CD4-positive, alpha-beta T cell treated with Interleukin-15 for 1 hour (primary cell): Measurements from ENCODE around the gene OR52I1.

Source experiments
- DNase-seq: peaks from one replicate; pipeline ENCODE4 v3.0.0-alpha.2; 2020

Gene OR52I1, protein sequence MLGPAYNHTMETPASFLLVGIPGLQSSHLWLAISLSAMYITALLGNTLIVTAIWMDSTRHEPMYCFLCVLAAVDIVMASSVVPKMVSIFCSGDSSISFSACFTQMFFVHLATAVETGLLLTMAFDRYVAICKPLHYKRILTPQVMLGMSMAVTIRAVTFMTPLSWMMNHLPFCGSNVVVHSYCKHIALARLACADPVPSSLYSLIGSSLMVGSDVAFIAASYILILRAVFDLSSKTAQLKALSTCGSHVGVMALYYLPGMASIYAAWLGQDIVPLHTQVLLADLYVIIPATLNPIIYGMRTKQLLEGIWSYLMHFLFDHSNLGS

DNA sequence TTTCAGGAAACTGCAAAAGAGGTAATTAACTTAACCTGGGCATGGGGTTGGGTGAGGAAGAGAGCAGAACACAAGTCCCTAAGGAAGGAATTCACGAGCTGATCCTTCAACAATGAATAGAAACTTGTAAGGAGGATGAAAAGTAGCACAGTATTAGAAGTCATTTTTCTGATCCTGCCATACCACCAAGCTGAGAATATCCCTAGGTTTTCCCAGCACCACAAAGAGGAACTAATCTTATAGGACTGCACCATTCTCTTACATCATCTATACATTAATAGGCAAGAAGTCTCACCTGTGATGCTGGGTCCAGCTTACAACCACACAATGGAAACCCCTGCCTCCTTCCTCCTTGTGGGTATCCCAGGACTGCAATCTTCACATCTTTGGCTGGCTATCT lies at the start of gene OR52I1:
OR52I1 (plus strand) TSS at position 301 of the 400 bp plus-strand sequence; CDS start at position 301, 0 bp downstream.
- DNase-seq = no peak

DNA sequence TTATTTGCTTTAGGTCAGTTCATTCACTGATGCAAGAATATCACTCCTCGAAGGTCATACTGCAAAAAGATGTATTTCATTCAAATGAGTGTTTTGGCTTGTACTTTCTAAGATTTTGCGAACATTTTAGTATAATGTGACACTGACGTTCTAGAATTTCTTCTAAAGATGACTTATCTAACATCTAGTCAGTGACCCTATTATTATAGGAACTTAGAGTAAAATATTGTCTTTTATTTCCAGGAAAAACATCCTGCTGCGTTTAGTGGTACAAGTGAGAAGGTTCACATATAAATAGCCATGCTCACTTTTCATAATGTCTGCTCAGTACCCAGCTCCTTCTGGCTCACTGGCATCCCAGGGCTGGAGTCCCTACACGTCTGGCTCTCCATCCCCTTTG lies 48.9 kb upstream of the OR52I1 start, which contains the start of gene OR52M1:
OR52M1 (plus strand) TSS at position 301 of the 400 bp plus-strand sequence; CDS start at position 301, 0 bp downstream.
- DNase-seq = no peak

DNA sequence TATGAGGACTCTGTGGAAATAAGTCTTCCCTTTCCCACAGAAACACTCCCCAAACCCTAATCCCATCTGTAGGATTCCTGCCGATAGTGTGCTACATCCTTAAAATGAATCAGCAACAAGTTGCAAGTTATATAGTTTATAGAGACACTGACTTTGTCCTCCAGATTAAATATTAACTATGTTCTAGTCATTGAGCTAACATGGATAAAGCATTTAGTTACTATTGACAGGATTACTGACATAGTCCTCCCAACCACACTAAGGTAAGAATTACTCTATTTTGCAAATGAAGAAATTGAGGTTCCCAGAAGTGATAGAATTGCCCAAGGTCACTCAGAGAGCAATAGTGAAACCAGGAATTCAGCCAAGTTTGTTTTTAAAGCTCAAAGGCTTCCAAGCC lies 47.0 kb upstream of the OR52I1 start:
- no peak for DNase-seq

DNA sequence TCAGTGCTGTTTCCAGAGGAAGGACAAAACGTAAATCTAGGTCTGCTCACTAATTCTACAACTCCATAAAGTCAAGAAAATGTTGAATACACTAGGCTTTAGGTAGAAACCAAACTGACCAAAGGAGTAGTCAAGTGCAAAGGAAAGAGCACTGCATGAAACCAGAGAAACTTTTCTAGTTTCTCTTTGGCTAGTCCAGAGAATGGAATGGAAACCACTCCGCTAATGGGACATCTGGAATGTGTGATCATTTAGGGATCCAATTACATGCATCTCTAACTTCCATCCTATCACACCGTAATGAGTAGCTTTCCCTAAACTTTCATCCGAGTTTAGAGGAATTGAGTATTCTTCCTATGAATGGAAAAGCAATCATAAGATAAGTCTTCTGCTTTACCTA lies 46.4 kb upstream of the OR52I1 start:
- DNase-seq = no peak

DNA sequence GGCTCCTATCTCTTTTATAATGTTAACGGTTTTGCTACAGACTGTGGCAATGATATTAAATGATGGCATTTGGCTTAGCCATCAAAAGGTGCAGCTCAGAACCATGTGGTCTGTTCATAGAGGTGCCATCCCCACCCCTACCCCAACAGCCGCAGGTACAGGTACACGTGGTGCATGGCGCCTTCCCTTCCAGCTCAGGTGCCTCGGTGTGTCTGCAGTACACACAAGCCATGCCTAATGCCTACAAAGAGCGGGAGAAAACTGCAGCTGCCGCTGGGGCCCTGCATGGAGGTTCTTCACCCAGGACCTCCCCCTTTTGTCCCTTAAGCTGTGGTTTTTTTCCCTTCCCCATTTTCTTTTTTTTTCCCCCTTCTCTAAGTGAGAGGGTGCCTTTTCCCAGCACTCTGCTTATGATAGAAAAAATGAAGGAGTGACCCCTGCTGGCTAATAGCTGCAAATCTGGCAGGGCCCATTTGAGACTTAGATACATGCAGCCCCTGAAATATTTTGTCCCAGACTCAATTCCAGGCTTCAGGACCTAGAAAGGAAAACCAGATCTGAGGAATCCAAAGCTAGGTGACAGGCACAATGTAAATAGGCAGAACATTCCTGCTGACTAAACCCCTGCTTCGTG lies 42.4 kb upstream of the OR52I1 start:
- DNase-seq = no peak

DNA sequence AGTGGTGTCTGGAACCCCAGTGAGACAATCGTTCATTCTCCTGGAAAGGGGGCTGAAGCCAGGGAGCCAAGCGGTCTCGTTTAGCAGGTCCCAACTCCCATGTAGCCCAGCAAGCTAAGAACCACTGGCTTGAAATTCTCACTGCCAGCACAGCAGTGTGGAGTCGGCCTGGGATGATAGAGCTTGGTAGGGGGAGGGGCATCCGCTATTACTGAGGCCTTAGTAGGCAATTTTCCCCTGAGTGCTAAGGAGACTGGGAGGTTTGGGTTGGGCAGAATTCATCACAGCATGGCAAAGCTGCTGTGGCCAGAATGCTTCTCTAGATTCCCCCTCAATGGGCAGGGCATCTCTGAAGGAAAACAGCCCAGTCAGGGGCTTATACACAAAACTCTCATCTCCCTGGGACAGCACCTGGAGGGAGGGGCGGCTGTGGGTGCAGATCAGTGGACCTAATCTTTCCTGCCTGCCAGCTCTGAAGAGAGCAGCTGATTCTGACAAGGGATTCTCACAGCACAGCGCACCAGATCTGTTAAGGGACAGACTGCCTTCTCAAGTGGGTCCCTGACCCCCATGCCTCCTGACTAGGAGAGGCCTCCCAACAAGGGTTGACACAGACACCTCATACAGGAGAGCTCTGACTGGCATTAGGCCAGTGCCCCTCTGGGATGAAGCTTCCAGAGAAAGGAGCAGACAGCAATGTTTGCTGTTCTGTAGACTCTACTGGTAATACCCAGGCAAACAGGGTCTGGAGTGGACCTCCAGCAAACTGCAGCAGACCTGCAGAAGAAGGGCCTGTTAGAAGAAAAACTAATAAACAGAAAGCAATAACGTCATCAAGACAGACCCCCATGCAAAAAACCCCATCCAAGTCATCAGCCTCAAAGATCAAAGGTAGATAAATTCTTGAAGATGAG lies 34.1 kb upstream of the OR52I1 start:
- DNase-seq = no peak

DNA sequence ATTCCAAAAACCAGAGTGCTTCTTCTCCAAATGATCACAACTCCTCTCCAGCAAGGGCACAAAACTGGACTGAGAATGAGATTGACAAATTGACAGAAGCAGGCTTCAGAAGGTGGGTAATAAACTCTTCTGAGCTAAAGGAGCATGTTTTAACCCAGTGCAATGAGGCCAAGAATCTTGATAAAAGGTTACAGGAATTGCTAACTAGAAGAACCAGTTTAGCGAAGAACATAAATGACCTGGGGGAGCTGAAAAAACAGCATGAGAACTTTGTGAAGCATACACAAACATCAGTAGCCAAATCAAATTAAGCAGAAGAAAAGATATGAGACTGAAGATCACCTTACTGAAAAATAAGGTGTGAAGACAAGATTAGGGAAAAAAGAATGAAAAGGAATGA lies 33.4 kb upstream of the OR52I1 start:
- DNase-seq = no peak

DNA sequence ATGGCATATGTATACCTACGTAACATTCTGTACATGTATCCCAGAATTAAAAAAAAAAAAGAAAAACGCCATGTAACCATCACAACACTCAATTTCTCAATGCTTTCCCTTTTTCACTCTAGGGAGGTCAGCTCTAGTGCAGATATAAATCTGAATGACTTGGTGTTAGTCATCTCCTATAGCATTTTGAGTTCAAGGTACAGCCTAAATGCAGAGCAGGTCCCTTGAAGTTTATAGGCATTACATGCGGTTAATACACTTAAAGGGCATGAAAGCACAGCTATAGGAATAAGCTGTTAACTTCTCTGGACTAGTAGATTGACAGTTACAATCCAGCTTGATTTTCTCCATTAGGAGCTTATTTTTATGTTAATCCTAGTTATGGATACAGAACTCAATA lies 28.5 kb upstream of the OR52I1 start:
- no peak for DNase-seq

DNA sequence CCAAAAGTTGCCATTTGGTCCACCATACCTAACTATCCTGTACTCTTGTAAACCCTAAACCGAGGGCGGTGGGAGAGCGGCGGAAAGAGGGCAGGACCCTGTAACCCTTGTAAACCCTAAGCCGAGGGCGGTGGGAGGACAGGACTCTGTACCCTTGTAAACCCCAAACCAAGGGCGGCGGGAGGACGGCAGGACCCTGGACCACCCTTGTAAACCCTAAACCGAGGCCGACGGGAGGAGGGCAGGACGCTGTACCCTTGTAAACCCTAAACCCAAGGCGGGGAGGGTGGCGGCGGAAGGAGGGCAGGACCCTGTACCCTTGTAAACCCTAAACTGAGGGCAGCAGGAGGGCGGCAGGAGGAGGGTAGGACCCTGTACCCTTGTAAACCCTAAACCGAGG lies 24.8 kb upstream of the OR52I1 start:
- DNase-seq = no peak

DNA sequence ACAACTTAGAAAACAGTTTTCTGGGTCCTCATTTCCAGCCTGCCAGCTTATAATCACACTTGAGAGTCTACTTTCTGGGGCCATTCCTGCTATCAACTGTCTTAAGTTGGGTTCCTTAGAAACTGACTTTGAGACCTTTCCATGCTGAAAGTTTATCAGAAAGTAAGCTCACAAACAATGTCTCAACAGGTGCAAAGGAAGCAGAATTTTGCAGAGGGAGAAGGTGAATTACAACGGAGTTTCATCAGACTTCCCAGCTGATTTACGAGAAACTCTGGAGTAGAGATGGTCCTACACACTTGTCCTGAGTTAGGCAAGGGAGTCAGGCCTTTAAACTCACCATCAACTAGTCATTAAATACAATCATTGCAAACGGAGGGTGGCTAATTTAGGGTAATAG lies 17.0 kb upstream of the OR52I1 start:
- no peak for DNase-seq

DNA sequence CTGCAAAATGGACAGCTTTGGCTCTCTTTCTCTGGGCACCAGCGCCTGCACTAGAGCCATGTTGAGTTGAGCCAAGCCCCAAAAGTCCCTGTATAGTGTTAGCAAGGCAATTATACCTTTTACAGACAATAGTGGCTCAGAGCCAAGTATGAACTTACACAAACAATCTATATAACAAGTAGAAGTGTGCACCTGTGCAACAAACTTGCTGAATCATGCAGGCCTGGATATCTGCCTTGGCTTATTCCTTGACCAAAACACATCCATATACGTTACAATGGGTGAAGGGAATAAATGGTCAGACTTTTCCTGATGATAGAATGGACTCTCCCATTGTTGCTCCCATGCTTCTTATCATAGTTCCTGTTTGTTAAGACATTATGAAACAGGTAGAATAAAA lies 16.1 kb upstream of the OR52I1 start:
- no peak for DNase-seq

DNA sequence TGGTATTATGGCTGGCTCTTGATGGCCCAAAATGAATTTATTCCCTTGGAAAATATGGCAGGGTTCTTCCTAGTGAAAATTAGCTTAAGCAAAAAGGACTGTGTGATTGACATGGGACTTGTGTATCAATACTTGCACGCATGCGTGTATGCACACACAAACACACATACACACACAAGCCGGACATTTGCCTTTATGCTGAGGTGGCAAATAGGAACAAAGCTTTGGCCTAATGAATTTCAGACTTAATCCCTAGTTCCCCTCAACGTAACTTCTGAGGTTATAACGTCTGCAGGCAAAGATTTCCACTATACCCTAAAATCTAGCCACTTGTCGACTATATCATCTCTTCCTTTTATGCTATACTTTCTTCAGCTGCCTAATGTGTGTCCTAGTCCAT lies 15.2 kb upstream of the OR52I1 start:
- no peak for DNase-seq

DNA sequence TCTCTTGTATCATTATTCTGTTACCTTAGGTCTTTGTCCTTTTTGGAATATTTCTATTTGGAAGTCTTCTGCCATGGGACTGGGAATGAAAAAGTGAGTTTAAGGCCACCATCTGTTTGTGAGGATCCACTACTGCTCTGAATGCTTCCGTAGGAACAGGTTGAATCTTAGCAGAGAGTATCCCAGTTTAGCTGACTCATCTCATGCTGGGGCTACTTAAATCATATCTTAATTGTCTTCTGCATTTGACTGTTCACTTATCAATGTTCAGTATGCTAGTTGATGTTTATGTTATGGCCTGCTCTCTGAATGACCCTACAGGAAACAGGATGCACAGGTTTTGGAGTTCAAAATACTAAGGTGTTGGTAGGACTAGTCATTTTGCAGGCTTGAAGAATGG lies 13.7 kb upstream of the OR52I1 start:
- DNase-seq = no peak

DNA sequence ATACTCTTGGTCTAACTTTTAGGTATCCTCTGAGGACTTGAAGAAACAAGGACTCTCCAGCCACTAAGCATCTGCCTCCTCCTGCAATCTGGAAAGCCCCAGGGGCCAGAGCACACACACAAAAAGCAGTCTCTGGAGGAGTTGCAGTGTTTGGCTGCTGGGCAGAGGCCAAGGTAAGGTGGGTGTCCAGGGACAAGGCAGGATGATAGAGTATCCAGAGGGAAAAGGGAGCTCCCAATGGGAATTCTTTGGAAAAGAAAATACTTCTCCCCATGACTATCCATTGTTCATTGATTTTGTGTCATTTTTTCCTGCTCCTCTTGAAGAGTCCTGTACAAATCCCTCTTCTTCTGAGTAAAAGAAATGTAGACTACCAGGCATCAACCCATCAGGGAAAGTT lies 12.4 kb upstream of the OR52I1 start, which contains the start of gene OR52I2:
OR52I2 (plus strand) TSS at position 301 of the 400 bp plus-strand sequence.
- DNase-seq = no peak

DNA sequence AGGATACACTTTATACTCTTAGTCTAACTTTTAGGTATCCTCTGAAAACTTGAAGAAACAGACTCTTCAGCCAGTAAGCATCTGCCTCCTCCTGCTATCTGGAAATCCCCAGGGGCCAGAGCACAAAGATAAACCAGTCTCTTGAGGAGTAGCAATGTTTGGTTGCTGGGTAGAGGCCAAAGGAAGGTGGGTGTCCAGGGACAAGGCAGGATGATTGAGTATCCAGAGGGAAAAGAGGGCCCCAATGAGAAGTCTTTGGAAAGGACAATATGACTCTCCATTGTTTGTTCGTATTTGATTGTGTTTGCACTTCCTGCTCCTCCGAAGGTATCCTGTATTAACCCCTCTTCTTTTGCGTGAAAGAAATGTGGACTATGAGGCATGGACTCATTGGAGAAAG lies 4.8 kb upstream of the OR52I1 start:
- DNase-seq = no peak

DNA sequence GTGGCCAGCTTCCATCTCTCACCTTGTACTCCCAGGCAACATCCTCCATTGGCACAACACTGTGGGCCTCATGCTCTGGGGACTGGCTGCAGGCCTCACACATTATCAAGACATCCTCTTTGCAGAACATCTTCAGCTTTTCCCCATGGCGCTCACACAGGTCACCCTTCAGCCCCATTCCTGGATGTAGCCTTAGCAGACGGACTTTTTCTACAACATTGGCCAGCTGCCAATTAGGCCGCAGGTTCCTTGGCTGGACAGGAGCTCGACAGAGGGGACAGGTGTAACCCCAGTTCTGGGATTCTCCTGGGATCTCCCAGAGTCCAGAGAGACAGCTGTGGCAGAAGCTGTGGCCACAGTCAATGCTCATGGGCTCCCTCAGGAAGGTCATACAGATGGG lies 11.2 kb downstream of the OR52I1 start:
- no peak for DNase-seq

DNA sequence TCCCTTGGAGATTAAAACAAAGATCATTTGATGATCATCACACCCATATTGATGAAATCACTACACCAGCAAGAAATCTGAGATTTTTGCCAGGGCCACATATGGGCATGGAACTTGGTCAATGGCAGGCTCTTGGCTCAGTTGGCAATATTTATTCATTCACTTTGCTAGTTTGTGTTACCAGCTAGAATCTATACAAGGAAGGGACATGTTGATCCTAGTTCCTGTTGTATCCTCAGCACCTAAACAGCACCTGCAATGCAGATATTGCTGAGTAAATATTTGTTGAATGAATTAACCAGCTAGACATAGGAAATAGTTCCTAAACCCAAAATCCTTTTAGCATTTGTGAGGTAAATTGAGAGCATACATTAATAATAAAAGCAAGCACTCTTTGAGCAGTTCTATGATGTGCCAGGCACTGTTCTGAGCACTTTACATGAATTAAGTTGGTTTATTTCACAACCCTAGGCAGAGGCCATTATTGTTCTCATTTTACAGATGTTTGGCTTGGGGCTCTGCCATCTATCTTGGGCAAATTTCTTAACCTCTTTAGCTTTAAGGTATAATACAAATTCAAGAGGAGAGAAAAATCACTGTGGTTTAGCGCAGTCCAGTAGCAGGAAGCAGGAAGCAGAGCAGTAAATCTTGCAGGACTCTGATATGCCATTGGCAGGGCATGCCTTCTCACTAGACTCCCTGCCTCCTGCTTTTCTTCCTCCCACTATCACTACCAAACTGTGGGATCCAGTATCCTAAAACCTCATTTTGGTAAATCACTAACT lies 12.6 kb downstream of the OR52I1 start:
- DNase-seq = no peak

DNA sequence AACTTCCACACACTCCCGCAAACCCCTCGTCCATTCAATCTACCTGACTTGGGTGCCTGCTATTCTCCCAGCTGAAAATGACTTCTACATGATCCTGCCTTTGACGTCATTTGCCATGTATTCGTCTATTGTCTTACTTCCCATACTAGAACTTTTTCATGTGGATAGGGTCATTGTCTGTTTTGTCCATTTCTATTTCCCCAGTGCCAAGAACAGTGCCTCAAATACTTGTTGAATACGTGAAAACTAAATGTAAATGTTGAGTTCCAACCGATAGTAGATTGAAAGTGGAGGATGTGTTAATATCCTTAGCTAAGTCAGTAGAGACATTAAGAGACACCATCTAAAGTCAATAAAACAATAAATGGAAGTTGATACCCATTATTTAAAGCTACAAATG lies 13.3 kb downstream of the OR52I1 start:
- no peak for DNase-seq

DNA sequence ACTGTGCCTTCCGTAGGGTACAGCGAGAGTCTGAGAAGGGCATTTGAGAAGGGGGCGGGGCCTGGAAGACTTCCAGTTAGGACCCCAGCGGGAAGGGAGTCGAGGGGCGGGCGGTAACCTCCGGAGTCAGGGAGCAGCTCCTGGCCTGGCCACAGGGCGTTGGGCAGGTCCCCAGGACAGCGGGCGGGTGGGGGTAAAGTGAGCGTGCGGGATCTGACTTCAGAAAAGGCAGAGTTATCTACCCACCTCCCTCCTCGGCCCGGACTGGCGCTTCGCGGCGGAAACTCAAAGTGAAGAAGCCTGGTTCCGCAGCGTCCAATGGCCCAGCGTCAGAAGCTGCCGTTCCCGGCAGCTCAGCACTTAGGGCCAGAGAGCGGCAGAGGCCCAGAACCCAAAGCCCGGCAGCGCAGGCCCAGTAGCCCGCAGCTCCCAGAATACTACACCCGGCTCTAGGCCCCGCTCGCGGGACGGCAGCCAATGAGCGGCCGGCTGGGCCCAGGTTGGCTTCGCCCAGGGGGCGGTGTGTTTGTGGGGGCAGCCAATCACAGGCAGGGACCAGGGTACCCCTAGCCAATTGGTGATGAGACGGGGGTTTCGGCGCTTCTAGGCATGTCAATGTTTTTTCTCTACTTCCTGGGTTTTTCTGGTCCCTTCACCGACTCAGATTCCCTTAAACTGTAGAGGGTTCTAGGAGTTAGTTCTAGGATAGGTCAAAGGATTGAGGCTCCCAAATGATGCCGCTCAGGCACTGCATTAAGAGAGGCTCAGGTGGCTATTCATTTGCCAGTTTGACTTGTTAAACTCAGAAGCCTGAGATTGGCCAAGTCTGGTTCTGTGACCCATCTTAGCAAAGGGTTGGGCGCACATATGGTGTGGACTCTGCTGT lies 14.2 kb downstream of the OR52I1 start, which contains the start of gene TRIM68:
TRIM68 (minus strand) TSS at position 451 of the 886 bp plus-strand sequence. CDS start 2,727 bp downstream, outside the sequence.
- peak; percentile 95 for DNase-seq

DNA sequence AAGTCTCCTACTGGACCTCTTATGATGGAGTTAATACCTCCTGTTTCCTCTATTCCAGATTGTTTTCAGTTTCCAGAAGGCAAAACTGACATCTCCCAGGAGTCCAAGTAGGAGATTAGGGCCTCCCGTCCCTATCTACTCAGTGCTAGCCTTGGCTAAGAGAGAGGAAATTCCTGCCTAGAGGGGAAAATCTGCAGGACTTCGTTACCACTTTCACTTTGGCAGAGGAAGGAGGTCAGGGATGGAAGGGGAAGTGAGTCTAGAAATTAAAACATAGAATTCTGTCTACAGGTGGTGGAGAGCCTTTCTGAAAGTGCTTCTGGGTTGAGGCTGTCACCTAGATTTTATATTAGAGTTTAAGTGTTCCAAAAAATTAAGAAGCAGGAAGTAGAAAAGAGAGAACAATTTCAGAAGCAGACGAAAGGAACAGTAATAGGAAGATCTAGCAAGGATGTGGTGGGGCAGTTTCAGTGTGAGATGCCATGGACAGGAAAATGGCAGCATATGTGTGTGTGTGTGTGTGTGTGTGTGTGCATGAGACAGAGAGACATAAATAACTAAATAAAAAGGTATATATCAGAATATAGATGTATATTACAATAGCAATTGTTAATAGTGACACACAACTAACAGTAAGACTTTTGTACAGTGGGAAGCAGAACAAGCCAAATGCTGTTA lies 16.6 kb downstream of the OR52I1 start:
- no peak for DNase-seq

DNA sequence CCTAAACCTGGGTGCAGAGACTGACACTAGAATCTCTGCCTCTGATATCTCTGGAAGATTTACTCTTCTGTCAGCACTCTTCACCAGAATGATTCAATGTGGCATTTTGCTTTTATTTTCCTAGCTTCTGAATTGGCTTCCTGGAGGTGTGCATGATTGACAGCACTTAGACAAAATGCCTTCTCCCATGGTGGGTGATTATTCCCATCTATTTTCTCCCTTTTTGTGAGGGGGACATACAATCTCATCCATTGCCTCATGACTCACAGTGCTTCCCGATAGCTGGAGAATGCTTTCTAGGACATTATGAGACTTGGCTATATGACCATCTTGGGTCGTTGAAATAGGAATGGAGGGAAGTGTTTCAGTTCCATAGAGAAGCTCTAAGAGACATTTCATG lies 18.1 kb downstream of the OR52I1 start:
- no peak for DNase-seq
